VCaP (cell line): Measurements from ENCODE around the gene DPEP1.

Experiments used
- H3K27ac ChIP-seq: fragments of 450-650 bp; 2 replicates; pipeline ENCODE4 v1.5.1; 2017
- TF ChIP-seq, protein P1 (sequence below): fragments of 450-650 bp; conservative IDR thresholded peaks from 2 replicates; pipeline ENCODE4 v1.5.1; 2017; ENCODE audit warnings: mild to moderate bottlenecking, moderate library complexity

The DPEP1 gene

DNA sequence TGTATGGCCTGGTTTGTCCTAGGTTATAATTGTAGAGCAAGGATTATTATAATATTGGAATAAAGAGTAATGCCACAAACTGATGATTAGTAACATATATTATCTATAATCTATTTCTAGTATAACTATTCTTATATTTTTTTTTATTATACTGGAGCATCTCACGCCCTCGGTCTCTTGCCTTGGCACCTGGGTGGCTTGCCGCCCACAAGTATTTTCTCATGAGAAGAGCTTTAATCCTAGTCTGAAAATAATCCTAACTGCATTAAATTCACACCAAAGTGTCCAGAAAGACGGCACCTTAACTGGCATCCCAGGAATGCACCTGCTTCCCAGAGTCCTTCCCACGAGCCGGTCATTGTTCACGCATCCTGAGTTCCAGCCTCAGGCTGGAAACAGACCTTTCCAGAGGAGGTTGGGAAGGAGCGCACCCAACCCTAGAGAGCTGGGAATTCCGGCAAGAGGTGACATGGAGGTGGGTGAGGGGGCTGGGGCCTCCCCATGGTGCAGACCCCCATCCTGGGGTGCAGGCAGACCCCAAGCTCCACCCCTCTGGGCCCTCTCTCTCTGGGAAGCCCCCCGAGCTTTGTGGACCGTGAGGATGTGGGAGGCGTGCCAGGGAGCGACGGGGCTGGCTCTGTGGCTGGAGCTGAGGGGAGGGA, 28.1 kb downstream of the DPEP1 start:
- TF ChIP-seq, protein P1, sequence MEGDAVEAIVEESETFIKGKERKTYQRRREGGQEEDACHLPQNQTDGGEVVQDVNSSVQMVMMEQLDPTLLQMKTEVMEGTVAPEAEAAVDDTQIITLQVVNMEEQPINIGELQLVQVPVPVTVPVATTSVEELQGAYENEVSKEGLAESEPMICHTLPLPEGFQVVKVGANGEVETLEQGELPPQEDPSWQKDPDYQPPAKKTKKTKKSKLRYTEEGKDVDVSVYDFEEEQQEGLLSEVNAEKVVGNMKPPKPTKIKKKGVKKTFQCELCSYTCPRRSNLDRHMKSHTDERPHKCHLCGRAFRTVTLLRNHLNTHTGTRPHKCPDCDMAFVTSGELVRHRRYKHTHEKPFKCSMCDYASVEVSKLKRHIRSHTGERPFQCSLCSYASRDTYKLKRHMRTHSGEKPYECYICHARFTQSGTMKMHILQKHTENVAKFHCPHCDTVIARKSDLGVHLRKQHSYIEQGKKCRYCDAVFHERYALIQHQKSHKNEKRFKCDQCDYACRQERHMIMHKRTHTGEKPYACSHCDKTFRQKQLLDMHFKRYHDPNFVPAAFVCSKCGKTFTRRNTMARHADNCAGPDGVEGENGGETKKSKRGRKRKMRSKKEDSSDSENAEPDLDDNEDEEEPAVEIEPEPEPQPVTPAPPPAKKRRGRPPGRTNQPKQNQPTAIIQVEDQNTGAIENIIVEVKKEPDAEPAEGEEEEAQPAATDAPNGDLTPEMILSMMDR: peak; percentile 12
- H3K27ac ChIP-seq: no peak overlapping the region

DNA sequence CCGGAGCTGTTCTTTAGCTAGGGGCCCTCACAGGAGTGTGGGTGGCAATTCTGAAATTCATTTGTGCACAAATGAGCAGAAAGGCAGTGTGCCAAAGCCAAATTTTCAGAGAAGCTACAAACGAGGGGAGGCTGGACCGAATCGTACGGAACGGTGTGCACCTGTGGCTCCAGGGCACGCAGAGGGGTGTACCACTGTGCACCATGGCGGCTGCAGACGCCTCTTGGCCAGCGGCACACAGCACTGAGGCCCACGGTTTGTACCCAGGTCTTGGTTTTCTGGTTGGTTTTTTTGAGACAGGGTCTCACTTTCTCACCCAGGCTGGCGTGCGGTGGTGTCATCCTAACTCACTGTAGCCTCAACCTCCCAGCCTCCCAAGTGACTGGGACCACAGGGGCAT, 29.1 kb downstream of the DPEP1 start:
- TF ChIP-seq, protein P1: no peak
- no peak overlapping the region for H3K27ac ChIP-seq

DNA sequence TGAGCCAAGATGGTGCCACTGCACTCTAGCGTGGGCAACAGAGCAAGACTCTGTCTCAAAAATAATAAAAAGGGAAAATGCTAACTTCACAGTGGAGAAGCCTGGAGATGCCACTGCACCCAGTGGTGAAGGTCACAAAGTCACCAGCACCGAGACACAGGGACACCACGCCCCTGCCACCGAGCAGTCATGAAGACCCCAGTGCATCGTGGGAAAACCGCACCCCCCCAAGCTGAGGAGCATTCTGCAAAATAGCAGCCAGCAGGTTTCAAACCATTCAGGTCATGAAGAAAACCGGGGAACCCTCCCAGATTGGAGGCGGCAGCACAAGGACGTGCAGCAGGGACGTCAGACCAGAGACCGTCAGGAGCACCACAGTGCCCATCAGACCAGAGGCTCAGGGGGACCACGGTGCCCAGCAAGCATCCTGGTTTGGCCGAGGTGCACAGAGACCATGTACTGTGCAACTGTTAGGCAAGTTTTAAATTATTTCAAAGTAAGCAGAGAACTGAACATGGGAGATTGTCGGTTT, 30.4 kb downstream of the DPEP1 start:
- TF ChIP-seq, protein P1: no peak
- no peak overlapping the region for H3K27ac ChIP-seq

DNA sequence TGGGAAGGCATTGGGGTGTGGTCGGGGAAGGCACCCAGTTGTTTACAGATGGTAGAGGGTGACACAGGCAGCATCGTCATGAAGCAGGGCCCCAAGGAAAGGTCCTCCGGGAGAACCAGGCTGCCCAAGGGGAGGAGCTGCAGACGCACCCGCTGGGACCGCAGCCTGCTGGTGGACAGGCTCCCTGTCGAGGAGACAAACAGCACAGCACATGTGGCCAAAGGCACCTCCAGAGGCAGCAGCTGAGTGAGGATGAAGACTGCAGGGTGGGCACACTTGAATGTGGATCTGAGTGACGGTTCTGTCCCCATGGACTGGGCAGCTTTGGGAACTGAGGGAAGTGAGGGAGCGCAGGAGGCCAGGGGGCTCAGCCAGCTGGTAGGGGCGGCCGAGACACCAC, 31.7 kb downstream of the DPEP1 start:
- H3K27ac ChIP-seq: no peak overlapping the region
- TF ChIP-seq, protein P1: no peak

DNA sequence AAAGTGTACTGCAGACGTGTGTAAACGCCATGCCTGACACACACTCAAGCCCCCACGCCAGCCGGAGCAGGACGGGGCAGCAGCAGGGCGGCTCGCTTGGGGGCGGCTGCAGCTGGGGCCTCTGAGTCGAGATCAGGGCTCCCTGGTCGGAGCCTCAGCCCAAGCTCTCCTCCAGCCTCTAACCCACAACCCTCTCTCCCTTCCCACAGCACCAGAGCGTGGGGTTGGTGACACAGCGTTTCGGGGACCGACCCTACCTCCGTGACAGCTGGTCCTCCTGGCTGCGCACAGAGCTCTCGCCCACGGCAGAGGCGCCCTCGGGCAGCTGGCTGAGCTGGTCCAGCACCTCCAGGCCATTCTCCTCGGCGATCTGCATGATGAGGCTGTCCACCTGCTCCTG, 32.8 kb downstream of the DPEP1 start:
- TF ChIP-seq, protein P1: no peak
- H3K27ac ChIP-seq: no peak overlapping the region

DNA sequence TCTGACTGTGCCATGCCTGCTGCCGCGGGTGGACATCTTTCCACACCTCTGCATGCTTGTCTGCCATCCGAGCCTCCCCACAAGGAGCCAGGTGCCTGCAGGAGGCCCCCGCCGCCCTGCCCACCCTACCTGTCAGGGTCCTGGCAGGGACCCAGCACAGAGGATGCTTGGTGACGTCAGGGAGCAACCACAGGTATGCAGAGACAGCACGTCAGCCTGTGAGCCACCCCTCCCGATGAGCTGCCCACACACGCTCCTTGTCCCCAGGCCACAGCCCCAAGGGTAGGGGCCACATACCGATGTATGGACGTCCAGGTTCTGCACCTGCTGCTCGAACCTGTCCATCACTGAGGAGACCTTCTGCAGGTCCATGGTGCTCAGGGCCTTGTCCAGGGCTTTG, 33.5 kb downstream of the DPEP1 start:
- TF ChIP-seq, protein P1: no peak
- no peak overlapping the region for H3K27ac ChIP-seq

DNA sequence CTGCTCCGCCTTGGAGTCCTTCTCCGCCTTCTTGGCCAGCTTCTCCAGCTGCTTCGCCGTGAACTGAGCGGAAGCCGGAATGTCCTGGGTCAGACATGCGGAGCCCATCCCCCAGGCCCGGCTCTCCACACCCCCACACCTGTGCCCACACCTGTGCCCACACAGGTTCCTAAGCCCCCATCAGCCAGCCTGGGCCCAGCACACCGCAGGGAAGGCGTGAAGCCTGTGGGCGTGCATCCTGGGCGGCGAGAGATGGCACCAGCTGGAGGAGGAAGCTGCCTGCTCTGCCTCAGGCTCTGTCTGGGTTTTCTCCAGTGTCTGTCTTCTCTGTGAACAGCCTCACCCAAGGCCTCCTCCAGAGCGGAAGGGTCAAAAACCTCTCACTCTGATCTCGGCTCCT, 38.1 kb downstream of the DPEP1 start:
- H3K27ac ChIP-seq: no peak overlapping the region

More for the DNA sequence above, 38.1 kb downstream of the DPEP1 start:
- TF ChIP-seq, protein P1: no peak
